ENCODE data around the gene FBLN5. TPM values are rescaled to one million over a fixed set of nuclear protein-coding genes. Genes with fewer than 3 reads are reported as not detected.

FBLN5 gene
- polyA plus RNA-seq, 1 of the 3 experiments (the other 2 are of a cell fraction): 39.8 TPM

DNA sequence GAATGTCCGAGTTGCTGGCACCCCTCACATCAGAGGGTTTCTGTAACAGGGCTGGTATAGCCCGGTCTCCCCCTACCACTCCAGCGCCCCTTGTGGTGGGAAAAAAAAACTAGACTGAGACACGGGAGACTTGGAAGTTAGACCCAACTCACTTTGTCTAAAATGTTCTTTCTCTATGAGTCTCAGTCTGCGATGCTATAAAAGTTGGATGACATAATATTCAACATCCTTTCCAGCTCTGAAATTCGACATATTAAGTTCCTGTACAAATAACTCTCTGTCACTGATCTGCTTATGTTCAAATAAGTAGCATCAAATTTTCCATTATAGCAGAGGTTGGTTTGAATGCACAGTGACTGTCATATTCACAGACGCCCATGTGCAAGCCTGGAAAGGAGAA, 54.5 kb downstream of the FBLN5 start:
- WGBS (ENCODE audit: low lambda C conversion rate): 27% methylated on average over 7 of the region's 7 CpGs
- TF ChIP-seq JUND (IDR thresholded peaks at IDR 0.05): no peak
- TF ChIP-seq, protein P1, sequence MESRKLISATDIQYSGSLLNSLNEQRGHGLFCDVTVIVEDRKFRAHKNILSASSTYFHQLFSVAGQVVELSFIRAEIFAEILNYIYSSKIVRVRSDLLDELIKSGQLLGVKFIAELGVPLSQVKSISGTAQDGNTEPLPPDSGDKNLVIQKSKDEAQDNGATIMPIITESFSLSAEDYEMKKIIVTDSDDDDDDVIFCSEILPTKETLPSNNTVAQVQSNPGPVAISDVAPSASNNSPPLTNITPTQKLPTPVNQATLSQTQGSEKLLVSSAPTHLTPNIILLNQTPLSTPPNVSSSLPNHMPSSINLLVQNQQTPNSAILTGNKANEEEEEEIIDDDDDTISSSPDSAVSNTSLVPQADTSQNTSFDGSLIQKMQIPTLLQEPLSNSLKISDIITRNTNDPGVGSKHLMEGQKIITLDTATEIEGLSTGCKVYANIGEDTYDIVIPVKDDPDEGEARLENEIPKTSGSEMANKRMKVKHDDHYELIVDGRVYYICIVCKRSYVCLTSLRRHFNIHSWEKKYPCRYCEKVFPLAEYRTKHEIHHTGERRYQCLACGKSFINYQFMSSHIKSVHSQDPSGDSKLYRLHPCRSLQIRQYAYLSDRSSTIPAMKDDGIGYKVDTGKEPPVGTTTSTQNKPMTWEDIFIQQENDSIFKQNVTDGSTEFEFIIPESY (IDR thresholded peaks at IDR 0.05; ENCODE audit: borderline replicate concordance, low read depth): no peak
- no peak for TF ChIP-seq FOXJ3 (CRISPR knock-in tag; IDR thresholded peaks at IDR 0.05)
- TF ChIP-seq EZH2phosphoT487 (IDR thresholded peaks at IDR 0.05; ENCODE audit: borderline replicate concordance, low read depth): no peak
- 0 out of 2 replicates have a peak, but pooled peaks have one; percentile 16 for TF ChIP-seq RAD21 (IDR thresholded peaks at IDR 0.05; ENCODE audit: low read length)
- TF ChIP-seq, protein P2, sequence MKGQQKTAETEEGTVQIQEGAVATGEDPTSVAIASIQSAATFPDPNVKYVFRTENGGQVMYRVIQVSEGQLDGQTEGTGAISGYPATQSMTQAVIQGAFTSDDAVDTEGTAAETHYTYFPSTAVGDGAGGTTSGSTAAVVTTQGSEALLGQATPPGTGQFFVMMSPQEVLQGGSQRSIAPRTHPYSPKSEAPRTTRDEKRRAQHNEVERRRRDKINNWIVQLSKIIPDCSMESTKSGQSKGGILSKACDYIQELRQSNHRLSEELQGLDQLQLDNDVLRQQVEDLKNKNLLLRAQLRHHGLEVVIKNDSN (IDR thresholded peaks at IDR 0.05; ENCODE audit: borderline replicate concordance, low read depth): no peak
- no peak for TF ChIP-seq EP300 (IDR thresholded peaks at IDR 0.05; ENCODE audit: borderline replicate concordance in 1 of 2, low read depth in 1 of 2, low read length in 1 of 2)
- no peak for TF ChIP-seq FOXM1 (IDR thresholded peaks at IDR 0.05; ENCODE audit: low read depth)
- TF ChIP-seq, protein P3, sequence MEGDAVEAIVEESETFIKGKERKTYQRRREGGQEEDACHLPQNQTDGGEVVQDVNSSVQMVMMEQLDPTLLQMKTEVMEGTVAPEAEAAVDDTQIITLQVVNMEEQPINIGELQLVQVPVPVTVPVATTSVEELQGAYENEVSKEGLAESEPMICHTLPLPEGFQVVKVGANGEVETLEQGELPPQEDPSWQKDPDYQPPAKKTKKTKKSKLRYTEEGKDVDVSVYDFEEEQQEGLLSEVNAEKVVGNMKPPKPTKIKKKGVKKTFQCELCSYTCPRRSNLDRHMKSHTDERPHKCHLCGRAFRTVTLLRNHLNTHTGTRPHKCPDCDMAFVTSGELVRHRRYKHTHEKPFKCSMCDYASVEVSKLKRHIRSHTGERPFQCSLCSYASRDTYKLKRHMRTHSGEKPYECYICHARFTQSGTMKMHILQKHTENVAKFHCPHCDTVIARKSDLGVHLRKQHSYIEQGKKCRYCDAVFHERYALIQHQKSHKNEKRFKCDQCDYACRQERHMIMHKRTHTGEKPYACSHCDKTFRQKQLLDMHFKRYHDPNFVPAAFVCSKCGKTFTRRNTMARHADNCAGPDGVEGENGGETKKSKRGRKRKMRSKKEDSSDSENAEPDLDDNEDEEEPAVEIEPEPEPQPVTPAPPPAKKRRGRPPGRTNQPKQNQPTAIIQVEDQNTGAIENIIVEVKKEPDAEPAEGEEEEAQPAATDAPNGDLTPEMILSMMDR (IDR thresholded peaks at IDR 0.05): peak; percentile 62
- no peak for TF ChIP-seq SMC3 (IDR thresholded peaks at IDR 0.05; ENCODE audit: low read depth, low read length)
- TF ChIP-seq NRF1 (IDR thresholded peaks at IDR 0.05; ENCODE audit: low read depth, low read length): no peak
- TF ChIP-seq ELF1 (IDR thresholded peaks at IDR 0.05): no peak
- TF ChIP-seq NFIC (IDR thresholded peaks at IDR 0.05; ENCODE audit: borderline replicate concordance): no peak
- TF ChIP-seq RCOR1 (IDR thresholded peaks at IDR 0.05; ENCODE audit: low read length): no peak
- no peak for TF ChIP-seq GABPA (IDR thresholded peaks at IDR 0.05; ENCODE audit: low read depth)
- TF ChIP-seq, protein P4, sequence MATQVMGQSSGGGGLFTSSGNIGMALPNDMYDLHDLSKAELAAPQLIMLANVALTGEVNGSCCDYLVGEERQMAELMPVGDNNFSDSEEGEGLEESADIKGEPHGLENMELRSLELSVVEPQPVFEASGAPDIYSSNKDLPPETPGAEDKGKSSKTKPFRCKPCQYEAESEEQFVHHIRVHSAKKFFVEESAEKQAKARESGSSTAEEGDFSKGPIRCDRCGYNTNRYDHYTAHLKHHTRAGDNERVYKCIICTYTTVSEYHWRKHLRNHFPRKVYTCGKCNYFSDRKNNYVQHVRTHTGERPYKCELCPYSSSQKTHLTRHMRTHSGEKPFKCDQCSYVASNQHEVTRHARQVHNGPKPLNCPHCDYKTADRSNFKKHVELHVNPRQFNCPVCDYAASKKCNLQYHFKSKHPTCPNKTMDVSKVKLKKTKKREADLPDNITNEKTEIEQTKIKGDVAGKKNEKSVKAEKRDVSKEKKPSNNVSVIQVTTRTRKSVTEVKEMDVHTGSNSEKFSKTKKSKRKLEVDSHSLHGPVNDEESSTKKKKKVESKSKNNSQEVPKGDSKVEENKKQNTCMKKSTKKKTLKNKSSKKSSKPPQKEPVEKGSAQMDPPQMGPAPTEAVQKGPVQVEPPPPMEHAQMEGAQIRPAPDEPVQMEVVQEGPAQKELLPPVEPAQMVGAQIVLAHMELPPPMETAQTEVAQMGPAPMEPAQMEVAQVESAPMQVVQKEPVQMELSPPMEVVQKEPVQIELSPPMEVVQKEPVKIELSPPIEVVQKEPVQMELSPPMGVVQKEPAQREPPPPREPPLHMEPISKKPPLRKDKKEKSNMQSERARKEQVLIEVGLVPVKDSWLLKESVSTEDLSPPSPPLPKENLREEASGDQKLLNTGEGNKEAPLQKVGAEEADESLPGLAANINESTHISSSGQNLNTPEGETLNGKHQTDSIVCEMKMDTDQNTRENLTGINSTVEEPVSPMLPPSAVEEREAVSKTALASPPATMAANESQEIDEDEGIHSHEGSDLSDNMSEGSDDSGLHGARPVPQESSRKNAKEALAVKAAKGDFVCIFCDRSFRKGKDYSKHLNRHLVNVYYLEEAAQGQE (IDR thresholded peaks at IDR 0.05; ENCODE audit: low read depth, low read length): no peak

More for the DNA sequence above, 54.5 kb downstream of the FBLN5 start:
- peaks cover 8 to 38% of the 10 kb centered on the region in 2 experiments for H3K36me3 ChIP-seq (replicated peaks in 1 of 2; ENCODE audit: control insufficient read depth in 1 of 2, insufficient read depth in 2 of 2, low read length in 1 of 2)
- no peaks in the 10 kb centered on the region for H3K9me3 ChIP-seq
- H3K27ac ChIP-seq (ENCODE audit: low read depth in 2 of 2, low read length in 1 of 2): no peak overlapping the region
- CTCF ChIA-PET: interaction anchor here (0.8 to 2.1 kb wide), 9 partner anchors 9 to 57 kb away, joined by 3 to 6 read pairs (median 3); no protein-coding TSS in a partner anchor
- H3K4me1 ChIP-seq (ENCODE audit: control insufficient read depth in 1 of 2, insufficient read depth in 2 of 2, low read depth in 1 of 2, low read length in 1 of 2): no peaks in the 10 kb centered on the region
- H4K20me1 ChIP-seq (ENCODE audit: insufficient read depth): no peaks in the 10 kb centered on the region
- H2AFZ ChIP-seq (ENCODE audit: low read depth): no peak overlapping the region
- POLR2A ChIA-PET: no interaction called here
- no peaks in the 10 kb centered on the region for H3K27me3 ChIP-seq (ENCODE audit: insufficient read depth)
- no peak overlapping the region; a peak in 1 of 4 replicates for H3K4me3 ChIP-seq (ENCODE audit: low read depth in 2 of 2, low read length in 1 of 2)
- DNase-seq: peak; percentile 58
- H3K4me2 ChIP-seq: no peak overlapping the region
- H3F3A ChIP-seq (replicated peaks; ENCODE audit: insufficient read depth): no peaks in the 10 kb centered on the region
- no peak overlapping the region for H3K9ac ChIP-seq
- H3K79me2 ChIP-seq (ENCODE audit: insufficient read depth): no peaks in the 10 kb centered on the region
- H3K9me2 ChIP-seq: no peaks in the 10 kb centered on the region
